Hematopoietic multipotent progenitor cell treated with erythropoietin and hydrocortisone succinate and interleukin-3 and kit ligand, for 17 days (in vitro differentiated cells): Measurements from ENCODE around the gene HCRTR1.
A peak's percentile ranks its signal among the peaks of the same experiment; 100 is the strongest.

Experiments used
- DNase-seq: peaks from one replicate; pipeline ENCODE4 v3.0.0-alpha.2; 2015; ENCODE audit warnings: low spot score

HCRTR1 gene

DNA sequence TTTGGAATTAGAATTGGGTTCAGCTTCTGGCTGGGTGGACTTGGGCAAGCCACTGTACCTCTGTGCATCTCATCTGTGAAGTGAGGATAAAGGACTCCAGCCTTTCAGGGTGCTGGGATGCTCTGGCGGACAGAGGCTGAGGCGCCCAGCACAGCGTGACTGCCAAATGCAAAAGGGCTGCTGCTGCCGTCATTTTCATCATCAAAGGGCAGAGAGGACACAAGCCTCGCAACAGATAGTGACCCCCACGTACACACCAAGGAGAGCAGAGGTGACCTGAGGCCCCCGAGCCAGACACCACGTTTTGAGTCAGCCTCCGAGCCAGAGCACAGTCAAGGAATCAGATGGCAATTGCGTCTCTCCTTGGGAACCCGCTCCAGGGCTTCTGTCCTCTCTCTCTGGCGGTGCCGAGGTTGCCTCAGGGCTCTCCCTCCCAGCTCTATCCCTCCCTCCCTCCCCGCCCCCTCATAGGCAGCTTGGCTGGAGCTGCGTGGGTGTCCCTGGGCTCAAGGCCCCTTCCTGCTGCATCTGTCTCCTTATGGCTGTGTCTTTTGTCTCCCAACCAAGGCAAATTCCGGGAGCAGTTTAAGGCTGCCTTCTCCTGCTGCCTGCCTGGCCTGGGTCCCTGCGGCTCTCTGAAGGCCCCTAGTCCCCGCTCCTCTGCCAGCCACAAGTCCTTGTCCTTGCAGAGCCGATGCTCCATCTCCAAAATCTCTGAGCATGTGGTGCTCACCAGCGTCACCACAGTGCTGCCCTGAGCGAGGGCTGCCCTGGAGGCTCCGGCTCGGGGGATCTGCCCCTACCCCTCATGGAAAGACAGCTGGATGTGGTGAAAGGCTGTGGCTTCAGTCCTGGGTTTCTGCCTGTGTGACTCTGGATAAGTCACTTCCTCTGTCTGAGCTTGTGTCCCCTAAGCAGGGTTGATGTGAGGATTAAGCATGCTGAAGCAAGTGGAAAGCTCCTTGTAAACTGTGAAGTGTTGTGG is 9.0 kb downstream of the HCRTR1 start:
- DNase-seq: no peak

DNA sequence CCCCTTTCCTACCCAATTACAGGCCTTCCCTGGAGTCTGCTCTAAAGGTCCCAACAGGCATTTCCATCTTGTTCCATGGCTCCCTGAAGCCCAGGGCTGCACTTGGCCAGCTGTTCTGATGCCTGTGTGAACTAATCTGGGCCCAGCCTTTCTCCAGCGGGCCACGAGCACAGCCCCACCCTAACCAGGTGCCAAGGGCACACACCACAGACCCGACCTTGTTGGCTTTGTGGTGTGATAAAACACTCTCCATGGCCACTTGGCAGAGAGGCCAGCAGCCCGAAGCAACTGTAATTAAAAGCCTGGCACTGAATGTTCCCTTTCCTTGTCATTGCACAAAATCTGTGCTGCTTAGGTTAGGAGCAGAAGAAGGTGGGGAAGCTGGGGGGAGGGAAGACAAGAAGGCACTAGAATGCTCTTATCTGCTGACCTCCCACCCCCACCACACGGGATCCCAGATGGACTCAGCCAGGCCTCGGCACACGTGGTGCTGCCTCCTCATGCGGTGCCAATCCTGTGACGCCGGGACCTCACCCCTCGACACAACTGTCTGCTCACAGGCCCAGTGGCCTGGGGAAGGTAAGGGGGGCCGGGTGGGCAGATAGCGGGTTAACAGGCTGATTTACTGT is 9.9 kb downstream of the HCRTR1 start:
- no peak for DNase-seq

DNA sequence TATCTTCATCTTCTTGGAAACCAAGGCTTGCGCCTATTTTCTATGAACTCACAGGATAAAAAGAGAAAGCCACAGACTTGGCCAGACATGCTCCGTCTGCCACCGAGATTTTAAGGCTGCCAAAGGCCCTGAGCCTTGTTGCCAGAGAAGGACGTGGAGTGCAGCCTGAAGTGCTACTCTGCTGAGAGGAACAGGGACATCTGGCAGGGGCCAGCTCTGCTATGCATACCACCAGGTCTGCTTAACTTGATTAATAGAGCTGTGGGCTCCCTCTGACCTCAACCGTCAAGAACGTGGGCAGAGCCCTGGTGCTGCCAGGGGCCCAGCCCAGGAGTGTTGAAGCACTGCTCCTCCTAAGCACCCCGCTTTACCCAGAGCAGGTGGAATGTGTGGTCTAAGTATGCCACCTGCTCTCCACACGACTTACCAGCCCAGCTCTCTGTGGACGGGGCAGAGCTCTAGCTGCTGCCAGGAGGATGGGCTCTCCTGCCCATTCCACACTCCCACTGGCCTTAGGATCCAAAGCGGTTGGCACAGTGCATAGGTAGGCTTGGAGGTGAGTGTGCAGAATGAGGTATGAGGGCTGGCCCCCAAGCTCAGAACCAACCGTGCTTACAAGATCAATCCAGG is 10.6 kb downstream of the HCRTR1 start:
- no peak for DNase-seq

DNA sequence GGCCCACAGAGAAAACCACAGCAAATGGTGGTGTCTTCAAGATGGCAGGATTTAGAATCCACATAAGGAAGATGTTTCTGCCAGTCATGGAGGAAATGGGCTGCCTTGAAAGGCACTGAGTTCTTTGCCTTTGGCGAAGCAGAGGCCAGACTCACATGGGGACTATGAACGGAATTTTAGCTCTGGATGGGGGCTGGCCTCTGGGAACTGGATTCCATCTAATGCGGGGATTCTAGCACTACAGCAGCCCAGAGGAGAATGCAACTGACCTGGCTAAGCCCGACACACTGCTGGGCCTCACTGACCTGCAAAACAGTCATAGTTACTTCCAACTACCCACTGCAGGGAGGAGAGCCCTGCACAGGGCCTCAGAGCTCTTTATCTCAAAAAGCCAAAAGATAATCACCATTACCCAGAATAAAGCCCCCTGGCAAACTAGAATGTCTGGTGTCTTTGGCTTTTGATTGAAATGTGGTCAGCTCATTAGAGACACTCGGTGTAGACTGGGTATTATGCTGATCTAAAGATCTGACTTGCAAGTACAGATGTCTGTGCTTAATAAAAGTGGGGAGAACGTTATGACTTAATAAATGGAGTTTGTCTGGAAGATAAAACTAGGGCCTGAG is 11.6 kb downstream of the HCRTR1 start:
- DNase-seq: no peak

DNA sequence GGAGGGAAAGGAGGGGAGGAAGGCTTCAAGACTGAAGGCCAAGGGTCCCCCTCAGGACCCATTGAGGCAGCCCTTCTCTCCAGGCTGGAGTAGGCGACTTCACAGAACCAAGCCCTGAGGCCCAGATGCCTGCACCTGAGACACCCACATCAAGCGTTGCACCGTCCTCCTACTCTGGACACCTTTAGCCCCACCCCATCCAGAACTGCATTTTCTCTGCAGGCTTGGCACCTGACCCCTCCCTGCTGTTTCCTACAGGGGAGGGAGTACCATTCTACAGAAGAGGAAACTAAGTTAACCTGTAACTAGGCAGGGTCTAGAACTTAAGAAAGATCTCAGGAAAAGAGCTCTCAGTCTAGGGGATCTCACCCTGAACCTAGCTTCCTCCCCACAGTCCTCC is 15.2 kb downstream of the HCRTR1 start:
- no peak for DNase-seq

DNA sequence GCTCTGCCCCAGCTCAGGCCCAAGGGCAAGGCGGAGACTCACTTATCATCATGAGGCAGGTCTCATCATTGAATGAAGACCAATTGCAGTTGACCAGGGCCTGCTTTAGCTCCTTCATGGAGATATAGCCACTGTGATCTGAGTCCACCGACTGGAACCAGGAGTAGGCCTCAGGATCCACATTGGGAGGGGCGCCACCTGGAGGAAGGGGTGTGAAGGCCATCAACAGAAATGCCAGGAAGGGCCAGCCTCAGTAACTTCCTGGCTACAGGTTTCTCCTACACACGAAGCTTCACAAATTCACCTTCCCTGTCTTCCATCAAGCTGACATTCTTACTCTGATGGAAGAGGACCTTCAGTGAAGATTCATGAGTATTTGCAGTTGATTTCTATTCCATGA is 15.6 kb downstream of the HCRTR1 start:
- peak; percentile 32 for DNase-seq

DNA sequence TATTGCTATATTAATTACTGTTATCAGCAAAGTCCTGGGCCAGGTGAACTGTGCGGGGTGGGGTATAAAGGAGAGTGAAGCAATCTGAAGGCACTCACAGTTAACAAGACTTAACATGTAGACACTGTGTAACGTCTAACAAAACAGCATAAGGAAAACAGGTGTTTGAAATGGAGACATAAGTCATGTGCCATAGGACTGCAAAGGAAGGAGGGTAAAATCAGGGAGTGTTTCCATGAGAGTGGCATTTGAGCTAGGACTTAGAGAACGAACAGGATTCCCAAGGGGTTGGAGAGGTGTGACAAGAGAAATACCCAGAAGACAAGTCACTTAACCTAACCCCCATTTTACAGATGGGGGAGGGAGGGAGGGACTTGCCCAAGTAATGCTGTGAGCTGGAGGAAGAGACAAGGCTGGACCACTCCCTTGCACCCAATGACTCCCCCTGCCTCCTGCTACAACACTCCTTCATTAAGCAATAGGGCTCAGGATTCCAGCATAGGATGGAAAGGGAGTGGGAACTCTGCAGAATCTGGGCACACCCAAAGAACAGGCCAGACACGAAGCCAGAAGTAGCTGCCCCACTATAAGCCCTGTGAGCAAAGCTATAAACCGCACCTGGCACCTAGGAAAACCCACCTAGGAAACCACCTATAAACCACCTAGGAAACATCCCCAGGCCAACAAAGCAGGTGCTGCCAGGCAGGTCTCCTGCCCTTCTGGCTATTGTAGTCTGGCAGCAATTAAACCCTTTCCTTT is 20.6 kb downstream of the HCRTR1 start:
- no peak for DNase-seq

DNA sequence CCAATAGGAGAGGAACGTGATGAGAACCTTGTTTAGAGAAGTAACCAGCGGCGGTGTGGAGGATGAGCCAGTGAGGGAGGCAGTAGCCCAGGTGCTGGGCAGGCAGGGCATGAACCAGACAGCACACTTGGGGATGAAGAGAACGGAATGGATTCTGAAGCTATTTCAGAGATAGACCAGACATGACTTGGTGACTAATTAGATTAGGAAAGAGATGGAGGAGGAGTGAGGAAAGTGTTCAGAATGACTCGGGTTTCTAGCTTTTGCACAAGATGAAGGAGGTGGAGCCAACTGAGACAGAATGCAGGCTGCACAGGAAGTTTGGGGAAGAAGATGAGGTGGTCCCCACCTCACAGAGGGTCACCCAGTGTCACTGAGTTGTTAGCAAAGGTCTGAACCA is 22.1 kb downstream of the HCRTR1 start:
- DNase-seq: no peak

DNA sequence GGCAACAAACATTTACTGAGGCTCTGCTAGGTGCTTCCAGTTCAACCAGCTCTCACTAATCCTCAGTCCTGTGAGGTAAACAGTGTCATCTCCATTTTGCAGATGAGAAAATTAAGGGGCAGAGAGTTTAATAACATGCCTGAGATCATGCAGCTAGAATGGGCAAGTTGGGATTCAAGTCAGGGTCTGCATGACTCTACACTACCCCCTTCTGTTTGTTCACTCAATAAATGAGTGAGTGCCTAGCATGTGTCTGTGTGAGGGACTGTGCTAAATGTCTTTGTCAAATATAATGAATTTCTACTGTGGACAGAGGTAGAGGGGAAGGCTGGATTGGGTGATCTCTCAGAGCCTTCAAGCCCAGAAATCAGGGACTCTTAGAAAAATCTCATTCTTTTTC is 22.7 kb downstream of the HCRTR1 start:
- no peak for DNase-seq

DNA sequence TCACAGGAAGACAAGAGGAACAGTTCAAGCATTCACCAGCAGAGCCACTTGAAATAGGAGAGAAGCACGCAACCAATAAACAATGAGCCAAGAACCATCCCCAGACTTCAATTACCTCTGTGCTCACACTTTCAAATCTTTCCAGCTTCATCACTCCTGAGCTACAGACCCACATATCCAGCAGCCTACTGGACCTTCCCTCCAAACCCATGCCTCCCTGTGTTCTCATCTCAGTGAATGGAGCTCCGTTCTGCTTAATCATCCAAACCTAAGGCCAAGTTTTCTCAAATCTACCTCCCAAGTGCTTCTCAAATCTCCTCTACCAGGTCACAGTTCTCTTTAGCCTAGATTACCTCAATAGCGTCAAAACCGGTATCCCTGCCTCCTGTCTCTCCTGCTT is 23.5 kb downstream of the HCRTR1 start:
- no peak for DNase-seq

DNA sequence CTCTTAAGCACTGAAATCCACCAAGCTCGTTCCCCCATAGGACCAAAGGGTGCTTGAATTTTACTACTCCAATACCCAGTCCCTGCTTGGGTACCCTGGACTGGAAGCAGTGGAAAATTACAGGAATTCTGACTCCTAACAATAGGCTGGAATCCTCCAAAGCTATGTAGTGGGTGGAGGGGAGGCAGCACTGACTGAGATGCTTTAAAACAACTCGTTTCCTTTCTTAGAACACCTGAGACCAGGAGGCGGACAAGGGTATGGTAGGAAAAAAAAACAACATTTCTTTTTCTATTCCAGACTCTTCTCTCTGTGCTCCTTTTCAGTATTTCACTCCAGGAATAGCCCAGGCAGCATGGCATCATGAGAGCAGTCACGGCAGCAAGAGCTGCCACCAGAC is 24.9 kb downstream of the HCRTR1 start:
- DNase-seq: no peak

DNA sequence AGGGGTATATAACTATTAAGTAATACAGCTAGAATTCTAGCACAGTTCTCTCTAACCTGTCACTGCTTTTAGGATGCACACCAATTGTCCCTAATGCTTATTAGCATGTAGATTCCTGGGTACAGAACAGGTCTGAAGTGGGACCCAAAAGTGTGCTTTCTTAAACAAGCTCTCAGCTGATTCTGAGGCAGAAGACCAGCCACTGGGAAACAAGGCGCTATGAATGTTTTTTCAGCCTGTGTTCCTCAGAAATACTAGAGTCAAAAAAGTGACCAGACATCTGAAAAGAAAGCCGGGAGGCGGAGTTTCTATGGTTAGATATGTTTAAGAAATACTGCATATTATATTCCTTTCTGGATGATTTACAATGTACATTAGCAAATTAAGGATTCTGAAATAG is 25.4 kb downstream of the HCRTR1 start:
- DNase-seq: no peak

DNA sequence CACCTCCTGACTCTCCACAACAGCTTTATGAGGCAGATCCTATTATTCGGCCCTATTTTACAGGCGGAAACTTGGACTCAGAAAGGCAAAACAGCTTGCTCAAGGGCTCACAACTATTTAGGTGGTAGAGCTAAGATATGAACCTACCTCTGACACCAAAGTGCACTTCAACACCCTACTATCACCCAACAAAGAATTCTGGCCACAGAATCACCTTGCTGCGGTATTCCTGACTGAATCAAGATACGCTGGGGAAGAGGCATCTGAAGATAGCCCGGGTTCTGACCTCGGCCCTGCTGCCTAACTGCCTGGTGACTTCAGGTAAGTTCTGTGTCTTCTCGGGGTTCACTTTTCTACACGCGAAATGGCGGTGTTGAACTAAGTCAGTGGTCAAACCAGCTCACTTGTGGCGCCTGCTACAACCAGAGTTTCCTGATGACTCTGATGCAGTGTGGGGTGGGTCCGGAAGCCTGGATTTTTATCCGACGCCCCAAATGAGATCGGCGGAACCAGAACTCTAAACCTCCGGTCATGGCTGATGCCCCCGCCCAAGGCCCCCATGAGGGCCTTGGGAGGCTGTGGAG is 26.6 kb downstream of the HCRTR1 start:
- no peak for DNase-seq

DNA sequence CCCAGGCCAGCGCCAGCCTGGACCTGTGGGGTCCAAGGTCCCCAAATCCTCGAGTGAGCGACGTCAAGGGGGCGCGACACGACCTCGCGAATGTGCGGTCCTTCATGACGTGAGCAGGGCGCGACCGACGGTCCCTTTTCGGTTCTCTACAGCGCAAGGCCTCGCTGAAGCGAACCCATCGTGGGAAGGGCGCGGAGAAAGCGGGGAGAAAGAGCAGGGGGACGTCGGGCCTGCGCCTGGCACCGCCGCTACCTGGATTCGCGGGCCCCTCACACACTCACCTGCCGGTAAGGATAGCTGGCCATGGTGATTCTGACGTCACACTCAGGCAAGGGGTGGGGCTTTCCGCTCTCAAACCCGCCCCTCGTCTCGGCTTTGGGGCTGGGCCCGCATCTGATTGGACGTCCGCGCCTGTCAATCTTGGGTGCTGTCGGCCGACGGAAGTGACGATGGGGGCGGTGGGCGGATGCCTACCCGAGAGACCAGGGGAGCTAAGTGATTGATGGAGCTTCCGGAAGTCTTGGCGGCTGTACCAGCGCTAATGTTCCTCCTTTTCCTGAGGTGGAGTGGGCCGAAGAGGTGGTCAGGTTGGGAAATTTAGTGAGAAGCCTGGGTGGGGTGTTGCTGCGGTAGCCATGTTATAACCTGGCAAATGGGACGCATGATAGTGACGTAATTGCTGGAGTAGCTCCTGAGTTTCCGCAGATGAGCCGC is 27.2 kb downstream of the HCRTR1 start, which contains the start of gene PEF1:
Gene PEF1 (minus strand): TSS at position 317 of the 714 bp plus-strand sequence. CDS start 12 bp downstream, at position 305.
- peak; percentile 99 for DNase-seq

DNA sequence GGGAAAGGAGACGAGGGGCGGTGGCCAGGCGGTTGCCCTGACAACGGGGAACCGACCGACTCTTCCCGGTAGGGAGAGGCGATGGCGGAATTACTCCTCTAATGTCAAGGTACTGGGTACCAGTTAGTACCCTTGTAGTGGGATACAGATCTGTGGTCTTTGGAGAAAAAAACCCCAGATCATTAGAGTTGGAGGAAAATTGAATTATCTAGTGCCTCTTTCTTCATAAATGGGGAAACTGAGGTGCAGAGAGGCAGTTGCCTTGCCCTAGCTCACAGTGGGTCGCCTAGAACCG is 27.7 kb downstream of the HCRTR1 start:
- DNase-seq: no peak

DNA sequence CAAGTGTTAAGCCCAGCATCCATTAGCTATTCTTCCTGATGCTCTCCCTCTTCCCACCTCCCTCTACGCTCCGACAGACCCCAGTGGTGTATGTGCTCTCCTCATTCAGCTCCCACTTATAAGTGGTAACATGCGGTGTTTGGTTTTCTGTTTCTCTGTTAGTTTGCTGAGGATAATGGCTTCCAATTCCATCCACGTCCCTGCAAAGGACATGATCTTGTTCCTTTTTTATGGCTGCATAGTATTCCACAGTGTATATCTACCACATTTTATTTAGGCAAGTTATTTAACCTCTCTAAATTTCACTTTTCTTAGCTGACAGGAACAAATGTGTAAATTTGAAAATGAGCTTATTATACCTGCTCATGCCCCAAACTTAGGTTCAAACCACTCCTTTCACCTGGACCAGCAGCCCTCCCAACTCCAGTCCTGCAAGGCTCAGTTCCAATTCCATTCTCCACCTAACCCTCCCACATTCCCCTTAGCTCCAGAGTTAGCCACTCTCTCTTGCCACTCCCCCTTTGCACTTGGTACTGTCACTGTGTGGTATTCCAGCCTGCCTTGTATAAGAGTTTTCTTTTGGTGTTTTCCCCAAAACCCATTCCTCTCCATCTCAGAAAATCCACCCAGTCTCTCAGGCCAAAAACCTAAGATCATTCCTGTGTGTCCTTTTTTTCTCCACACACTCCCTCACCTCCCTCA is 28.9 kb downstream of the HCRTR1 start:
- no peak for DNase-seq

DNA sequence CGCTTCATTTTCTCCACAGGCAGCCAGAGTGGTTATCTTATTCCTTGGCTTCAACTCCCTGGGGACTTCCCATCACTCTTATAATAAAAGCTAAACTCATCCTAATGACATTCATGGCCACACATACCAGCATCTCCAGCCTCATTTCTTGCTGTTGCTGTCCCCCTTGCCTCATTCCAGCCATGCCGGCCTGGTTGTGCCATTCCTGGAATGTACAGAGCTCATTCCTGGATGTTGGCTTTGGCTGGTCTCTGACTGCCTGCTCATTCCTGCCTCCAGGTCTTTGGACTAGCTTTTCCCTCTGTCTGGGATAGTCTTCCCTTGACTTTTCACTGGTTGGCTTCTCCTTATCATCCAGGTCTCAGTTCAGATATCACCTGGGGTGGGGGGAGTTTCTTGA is 29.6 kb downstream of the HCRTR1 start:
- no peak for DNase-seq

DNA sequence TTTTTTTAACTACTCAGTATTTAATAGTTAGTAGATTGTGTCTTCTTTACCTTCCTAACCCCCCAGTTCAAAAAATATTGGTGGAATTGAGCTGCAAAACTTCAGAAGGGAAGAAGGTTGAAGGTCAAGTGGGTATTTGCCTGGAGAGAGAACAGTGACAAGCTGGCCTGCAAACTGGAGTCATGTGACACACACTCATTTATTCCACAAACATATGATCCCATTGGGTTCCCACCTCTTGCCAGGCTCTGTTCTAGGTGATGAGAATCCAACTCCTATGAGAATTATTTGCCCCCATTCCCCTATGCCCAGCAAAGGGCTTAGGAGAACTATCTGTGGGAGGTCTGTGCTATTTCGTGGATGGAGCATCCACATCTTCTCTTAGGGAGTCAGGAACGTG is 30.7 kb downstream of the HCRTR1 start:
- no peak for DNase-seq

DNA sequence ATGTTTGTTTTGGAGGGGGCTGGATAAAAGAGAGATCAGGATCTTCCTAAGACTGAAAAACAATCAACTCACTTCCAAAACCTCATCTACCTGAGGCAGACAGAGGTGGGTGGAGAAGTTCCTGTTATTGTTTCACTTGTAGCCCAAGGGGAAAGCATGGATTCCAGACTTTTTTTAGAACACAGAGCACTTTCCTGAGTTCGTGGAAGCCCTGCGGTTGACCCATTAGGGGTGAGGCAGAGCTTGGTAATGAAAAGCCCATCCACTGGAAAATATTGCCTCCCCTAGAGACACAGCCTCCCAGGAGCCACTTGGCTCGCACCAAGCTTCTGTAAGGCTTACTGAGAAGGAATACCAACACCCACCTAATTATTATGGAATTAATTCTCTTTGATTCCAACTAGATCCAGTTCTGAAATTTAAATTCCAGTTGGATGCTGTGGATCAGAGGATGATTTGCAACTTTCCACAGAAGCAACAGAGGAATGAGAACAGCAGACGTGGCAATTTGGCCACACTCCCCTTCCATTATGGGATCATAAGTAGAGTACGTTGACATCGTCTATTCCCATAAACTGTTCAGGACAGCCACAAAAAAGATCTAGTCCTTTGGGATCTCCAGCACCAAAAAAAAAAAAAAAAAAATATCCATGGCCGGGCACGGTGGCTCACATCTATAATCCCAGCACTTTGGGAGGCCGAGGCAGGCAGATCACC is 31.3 kb downstream of the HCRTR1 start:
- DNase-seq: no peak
